ENCODE data around the gene RGP1.

Gene RGP1

DNA sequence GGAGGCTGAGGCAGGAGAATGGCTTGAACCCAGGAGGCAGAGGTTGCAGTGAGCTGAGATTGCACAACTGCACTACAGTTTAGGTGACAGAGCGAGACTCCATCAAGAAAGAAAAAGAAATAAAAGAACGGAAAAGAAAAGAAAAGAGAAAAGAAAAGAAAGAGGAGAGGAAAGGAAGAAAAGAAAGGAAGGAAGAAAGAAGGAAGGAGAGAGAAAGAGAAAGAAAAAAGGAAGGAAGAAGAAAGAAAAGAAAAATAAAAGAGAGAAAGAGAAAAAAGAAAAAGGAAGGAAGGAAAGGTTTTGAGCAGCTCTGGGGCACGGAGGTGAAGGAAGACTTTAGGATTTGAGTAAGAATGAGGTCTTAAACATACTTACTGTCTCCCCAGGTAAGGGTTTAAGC, 35.5 kb upstream of the RGP1 start:
- no peak for DNase-seq (ENCODE audit: low read depth)
- H3K4me3 ChIP-seq (ENCODE audit: low read depth, low read length): no peak overlapping the region
- TF ChIP-seq, protein P1, sequence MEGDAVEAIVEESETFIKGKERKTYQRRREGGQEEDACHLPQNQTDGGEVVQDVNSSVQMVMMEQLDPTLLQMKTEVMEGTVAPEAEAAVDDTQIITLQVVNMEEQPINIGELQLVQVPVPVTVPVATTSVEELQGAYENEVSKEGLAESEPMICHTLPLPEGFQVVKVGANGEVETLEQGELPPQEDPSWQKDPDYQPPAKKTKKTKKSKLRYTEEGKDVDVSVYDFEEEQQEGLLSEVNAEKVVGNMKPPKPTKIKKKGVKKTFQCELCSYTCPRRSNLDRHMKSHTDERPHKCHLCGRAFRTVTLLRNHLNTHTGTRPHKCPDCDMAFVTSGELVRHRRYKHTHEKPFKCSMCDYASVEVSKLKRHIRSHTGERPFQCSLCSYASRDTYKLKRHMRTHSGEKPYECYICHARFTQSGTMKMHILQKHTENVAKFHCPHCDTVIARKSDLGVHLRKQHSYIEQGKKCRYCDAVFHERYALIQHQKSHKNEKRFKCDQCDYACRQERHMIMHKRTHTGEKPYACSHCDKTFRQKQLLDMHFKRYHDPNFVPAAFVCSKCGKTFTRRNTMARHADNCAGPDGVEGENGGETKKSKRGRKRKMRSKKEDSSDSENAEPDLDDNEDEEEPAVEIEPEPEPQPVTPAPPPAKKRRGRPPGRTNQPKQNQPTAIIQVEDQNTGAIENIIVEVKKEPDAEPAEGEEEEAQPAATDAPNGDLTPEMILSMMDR (conservative IDR thresholded peaks at IDR 0.05; ENCODE audit: low read depth, low read length): no peak

DNA sequence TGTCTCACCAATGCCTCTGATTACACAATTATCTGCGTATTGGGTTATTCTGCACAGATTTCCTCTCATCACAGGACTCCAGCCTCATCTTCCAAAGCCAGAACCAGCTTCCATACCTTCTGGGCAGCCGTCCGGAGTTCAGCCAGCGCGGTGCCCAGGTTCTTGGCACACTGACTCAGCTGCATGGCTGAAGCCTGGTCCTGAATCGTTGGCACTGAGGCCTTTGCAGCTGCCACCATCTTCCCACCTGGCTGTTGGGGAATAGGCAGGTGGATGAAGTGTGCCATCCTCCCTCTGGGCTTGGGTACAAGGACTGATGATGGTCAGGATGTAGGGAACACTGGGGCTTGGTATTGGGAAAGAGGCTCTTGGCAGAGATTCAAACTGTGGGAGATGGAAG, 35.0 kb upstream of the RGP1 start:
- DNase-seq (ENCODE audit: low read depth): no peak
- H3K4me3 ChIP-seq (ENCODE audit: low read depth, low read length): no peak overlapping the region
- TF ChIP-seq, protein P1 (conservative IDR thresholded peaks at IDR 0.05; ENCODE audit: low read depth, low read length): no peak

DNA sequence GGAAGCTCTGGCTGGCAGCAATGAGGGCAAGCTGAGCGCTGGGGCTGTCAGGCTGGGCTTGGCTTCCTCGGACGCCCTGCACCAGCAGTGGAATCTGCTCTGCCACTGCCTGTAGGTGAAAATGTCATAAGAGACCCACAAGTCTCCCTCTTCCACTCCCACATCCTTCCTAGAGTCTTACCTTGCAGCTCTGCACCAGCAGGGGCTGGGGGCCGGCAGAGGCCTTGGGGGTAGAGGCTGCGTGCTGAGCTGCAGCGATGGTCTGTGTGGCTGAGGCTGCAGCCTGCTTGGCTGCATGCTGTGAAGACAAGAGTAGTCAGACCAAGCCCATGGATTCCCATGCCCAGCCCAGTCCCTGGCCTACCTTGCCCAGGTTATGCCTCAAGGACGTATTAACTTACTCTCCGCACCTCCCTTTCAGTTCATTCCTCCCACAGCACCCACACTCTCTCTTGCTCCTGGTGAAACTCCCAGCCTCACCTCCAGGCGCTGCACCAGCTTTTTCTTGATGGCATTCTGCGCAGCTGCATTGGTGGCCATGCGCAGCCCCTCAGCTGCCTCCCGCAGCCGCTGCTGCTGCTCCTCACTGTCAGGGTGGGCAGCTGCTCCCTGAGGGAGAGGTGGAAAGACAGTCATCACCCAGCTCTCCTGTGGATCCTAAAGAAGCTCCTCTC, 34.4 kb upstream of the RGP1 start:
- H3K4me3 ChIP-seq (ENCODE audit: low read depth, low read length): no peak overlapping the region
- TF ChIP-seq, protein P1 (conservative IDR thresholded peaks at IDR 0.05; ENCODE audit: low read depth, low read length): no peak
- DNase-seq (ENCODE audit: low read depth): no peak

DNA sequence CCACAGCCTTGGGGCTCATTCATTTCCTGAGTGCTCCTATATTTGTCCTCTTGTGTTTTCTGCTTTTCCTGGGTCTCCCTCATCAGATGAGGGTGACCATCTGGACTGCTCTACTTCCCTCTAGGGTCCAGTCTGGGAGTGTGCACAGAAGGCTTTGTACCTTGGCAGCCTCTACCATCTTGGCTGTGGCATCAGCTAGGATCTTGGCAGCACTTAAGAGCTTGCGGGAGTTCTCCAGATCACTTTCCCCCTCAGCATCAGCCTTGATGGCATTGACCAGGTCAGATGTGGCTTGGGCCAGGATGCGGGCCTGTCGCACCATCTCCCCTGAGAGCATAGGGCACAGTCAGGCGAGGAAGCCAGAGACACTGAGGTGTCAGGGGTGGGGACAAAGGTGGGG, 32.9 kb upstream of the RGP1 start:
- TF ChIP-seq, protein P1 (conservative IDR thresholded peaks at IDR 0.05; ENCODE audit: low read depth, low read length): peak; percentile 20
- no peak overlapping the region for H3K4me3 ChIP-seq (ENCODE audit: low read depth, low read length)
- DNase-seq (ENCODE audit: low read depth): no peak

DNA sequence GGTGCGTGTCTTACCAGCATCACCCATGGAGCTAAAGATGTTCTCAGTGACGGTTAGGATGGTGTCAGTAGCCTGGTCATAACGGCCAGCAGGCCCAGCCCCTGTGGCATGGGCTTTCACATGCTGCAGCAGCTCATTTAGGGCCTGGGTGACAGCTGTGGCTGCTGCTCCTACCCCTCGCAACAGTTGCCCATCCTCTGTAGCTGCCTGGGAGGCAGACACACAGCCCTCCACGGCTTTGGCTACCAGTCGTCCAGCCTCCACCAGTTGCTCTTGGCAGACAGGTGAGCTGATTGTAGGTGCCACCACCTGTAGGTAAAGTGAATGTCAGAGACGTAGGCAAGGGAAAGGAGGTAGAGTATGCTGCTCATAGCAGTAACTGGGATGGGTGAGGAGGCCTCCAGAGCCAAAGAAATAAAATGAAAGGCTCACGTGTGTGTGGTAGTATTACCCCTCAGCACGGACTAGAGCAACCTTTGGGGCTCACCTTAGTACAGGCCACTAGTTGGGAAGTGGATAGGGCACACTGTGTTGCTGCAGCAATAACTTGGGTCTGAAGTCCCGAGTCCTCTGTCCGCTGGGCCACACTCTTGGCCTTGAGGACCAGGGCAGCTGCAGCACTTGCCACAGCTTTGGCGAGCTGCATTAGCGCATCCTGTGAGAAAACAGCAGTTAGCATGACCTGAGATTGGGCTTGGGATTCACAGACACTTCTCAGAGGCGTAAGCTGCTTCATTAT, 31.8 kb upstream of the RGP1 start:
- H3K4me3 ChIP-seq (ENCODE audit: low read depth, low read length): no peak overlapping the region
- TF ChIP-seq, protein P1 (conservative IDR thresholded peaks at IDR 0.05; ENCODE audit: low read depth, low read length): no peak
- DNase-seq (ENCODE audit: low read depth): no peak

DNA sequence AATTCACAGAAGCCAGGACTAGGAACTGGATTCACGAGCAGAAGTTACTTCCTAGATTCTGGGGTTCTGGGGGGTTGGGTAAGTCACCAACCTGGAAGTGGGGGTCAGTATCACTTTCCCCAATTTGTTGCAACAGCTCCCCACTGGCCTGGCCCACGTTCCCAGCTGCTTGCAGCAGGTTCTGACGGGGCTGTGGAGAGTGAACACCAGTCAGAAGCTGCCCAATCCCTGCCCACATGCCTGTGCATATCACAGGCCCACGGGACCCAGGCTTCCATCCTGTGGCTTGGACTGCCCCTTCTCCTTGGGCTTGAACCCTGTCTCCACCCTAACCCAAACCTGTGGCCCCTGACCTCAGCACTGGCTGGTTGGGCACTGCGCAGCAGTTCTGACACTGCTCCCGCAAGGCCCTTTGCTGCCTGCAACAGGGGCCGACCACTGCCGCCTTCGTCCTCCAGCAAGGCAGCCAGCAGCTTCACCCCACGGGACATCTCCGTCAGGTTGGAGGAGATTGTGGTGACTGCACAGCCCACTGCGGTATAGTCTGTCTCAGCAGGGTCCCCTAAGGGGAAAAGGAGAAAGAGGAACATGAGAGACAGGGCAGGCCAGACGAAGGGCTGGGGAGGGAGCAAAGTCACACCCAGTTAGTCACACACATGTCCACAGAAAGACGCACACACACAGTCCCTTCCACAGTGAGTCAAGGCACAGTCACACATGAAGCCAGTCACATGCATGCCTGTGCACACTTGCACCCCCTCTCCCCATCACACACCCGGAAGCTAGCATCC, 30.2 kb upstream of the RGP1 start:
- no peak for DNase-seq (ENCODE audit: low read depth)
- TF ChIP-seq, protein P1 (conservative IDR thresholded peaks at IDR 0.05; ENCODE audit: low read depth, low read length): no peak
- no peak overlapping the region for H3K4me3 ChIP-seq (ENCODE audit: low read depth, low read length)
